Activated T-cell treated with anti-CD3 and anti-CD28 coated beads, Interleukin-2, amount 50 U/mL, for 1 hour (primary cell): ENCODE measurements around the gene PACS2.
"Not testable (repeated sequence)": the region's sequence is repeated elsewhere in the genome, so short reads cannot be mapped to it uniquely, and the experiment has no call there.

Experiments used
- DNase-seq: peaks from one replicate; pipeline ENCODE4 v3.0.0-alpha.2; 2020

Gene PACS2

GRCh38 chr14:105314287-105315200, at the start of gene PACS2:
PACS2 (plus strand) TSS chr14:105314748; CDS start chr14:105314919, 171 bp downstream.
- peak; percentile 83 for DNase-seq

DNA sequence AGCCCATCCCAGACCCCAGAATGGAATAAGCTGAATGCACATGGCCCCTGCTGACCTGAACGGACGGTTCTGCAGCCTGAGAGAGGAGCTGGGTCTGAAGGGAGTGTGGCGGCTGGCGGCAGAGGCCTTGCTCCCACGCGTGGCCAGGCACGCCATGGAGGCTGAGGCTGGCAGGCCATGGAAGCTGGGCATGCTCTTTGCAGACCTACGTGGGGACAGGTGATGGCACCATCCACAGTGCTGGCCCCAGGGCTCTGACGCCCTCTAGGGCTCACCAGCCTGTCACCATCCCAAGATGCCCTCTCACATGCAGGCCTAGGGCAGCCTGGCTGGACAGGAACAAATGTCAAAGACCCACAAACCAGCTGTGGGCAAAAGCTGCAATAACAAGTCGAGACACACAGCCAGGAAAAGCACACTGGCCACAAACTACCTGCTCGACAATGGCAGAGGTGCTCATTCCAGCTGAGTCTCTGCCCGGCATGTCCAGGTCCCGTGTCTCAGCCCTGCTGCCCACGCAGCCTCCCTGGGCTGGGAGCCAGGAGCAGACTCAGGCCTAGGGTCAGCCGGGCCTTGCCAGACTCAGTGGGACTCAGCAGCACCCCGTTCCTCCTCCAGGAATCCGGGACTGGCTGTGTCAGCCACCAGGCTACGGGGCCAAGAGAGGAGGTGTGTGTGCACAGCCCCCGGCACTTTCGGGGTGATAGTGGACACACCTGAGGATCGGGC, 46.6 kb upstream of the PACS2 start:
- no peak for DNase-seq

GRCh38 chr14:105268736-105269354, 45.7 kb upstream of the PACS2 start:
- no peak for DNase-seq

DNA sequence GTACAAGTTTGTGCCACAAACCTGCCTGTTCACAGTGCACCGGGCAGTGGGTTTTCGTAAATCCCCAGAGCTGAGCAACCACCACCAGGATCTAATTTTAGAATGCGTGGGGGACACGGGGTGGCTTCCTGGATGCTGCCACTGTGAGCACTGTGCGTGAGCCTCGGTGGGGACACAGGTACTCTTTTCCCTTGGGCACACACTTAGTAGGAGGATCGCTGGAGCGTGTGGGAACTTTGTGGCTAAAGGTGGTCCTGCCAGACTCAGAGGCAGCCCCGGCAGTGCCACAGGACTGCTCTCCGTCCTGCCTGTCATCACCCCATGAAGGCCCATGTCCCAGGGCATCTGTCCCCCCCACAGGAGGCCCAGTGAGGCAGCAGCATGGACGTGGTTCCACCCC, 45.1 kb upstream of the PACS2 start:
- DNase-seq, result no peak

DNA sequence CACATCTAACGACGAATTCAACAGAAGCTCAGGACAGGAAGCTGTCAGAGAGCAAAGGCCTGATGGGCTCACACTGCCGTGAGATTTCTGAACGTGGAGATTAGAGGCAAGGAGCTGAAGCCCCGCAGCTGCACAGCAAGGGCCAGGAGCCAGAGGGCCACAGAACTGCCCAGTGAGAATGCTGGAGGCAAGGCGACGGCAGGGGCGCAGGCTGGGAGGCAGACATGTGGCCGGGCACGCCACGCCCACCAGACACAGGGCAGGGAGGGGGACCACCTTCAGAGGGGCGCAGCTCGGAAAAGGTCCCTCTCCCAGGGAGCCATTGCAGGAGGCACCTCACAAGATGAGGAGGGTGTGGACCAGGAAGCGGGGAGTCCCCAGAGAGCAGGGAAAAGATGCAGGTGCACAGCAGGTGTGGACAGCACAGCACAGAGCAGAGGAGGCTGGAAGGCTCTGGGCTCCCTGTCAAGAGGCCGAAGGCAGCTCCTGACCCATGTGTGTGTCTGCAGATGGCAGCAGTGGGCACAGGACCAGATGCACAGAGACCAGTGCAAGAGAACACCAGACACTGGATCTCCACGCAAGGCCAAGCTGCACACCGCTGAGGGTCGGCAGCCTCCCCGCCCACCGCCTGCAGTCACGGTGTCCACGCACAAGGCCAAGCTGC, 43.2 kb upstream of the PACS2 start:
- no peak for DNase-seq

DNA sequence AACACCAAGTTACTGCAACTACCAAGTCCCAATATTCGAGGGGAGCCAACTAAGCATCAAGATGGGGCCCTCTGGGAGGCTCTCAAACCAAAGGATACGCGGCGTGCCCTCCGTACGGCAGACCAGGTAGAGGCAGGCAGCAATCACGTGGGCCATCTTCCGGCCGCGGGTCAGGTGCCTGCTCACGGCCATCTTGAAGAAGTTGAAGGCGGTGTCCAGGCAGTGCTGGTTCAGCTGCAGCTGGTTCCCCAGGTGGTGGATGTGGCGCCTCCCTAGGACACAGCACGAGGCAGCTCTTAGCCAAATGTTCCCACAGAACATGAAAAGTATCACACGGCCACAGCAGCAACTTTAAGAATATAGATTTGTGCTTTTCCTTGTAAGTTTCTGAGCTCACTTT, 41.9 kb upstream of the PACS2 start:
- no peak for DNase-seq

DNA sequence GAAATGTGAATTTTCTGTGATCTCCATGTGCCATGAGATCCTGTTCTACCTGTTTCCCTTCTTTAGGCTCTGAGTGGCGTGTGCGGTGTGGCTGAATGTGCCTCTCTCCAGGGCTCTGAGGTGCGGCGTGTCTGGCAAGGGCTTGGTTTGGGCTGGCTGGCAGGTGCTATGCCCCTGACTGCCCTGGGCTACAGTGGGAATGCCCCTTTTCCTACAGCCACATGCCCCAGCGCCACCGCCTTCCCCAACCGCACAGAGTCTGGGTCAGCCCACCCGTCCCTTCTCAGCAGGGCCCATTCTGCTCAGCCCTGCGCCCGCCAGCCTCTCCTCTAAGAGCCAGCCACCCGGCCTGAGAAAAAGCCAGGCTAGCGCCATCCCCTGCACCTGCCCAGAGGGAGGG, 41.5 kb upstream of the PACS2 start:
- no peak for DNase-seq

DNA sequence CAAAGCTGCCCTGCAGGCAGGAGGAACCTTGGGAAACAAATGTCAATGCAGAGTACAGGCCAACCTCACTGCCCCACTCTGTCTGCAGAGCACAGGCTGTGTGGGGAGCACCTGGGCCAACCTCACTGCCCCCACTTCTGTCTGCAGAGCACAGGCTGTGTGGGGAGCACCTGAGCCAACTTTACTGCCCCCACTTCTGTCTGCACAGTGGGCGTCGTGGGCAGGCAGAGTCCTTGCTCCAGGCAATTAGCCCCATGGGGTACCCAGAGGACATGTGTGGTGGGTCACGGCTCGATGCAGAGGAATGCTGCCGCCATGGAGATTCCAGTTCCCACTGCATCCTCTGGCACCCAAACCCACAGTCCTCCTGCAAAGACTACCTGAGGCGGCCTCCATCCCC, 39.9 kb upstream of the PACS2 start:
- DNase-seq, result no peak

- no peak for DNase-seq
These were observed 39.1 kb upstream of the PACS2 start for GRCh38 chr14:105275267-105275946.

GRCh38 chr14:105277448-105277847, 37.1 kb upstream of the PACS2 start:
- DNase-seq, result not testable (repeated sequence)

DNA sequence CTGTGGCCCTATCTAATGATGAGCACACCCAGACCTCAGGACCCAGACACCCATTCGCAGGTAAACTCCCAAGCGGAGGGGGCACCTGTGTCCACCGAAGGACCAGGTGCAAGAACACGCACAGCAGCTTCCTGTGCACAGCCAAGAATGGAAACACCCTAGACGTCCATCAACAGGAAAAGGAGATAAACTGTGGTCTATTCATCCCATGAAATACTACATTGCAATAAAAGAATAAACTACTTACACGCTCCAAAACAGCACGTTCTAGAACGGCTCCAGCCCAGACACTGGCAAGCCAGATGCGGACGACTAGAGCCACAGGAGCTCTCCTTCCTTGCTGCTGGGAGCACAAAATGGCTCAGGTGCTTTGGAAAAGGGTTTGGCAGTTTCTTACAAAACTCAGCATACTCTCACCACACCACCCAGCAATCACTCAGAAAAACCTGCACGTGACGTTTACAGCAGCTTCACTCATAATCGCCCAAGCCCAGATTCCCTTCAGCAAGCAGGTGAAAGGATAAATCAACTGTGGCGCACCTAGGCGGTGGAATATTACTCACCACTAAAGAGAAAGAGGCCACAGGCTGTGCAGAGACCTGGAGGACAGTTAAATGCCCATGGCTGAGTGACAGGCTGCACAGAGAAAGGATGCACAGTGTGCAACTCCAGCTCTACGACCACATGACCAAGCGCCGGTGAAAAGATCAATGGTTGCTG, 34.7 kb upstream of the PACS2 start:
- no peak for DNase-seq

DNA sequence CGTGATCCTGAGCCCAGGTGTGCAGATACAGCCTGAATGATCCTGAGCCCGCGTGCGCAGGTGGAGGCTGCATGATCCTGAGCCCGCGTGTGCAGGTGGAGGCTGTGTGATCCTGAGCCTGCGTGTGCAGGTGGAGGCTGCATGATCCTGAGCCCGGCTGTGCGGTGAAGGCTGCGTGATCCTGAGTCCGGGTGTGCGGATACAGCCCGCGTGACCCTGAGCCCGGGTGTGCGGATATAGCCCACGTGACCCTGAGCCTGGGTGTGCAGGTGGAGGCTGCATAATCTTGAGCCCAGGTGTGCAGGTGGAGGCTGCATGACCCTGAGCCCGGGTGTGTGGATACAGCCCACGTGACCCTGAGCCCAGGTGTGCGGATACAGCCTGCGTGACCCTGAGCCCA, 34.0 kb upstream of the PACS2 start:
- DNase-seq, result no peak

DNA sequence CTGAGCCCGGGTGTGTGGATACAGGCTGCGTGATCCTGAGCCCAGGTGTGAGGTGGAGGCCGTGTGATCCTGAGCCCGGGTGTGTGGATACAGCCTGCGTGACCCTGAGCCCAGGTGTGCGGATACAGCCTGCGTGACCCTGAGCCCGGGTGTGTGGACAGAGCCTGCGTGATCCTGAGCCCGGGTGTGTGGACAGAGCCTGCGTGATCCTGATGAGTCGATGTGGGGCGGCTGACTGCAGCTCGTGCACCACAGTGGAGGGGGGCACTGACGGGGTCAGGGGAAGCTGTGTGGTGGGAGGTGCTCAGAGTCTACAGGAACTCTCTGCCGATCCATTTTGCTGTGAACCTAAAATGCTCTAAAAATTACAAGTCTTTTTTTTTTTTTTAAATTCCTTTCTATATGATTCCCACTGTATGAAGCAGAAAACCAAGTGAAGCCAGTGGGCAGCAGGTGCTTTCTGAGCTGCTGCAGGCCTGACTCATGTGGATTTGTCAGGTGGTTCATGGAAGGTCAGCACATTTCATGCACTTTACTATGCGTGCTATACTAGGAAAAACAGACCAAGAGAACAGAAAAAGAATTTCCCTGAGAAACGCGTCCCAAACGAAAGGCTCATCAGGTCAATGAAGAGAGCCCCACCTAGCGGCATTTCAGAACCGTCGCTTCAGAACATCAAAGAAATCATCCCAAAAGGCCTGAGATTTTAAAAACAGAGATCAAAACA, 33.0 kb upstream of the PACS2 start:
- no peak for DNase-seq

- DNase-seq, result no peak
These were observed 32.3 kb upstream of the PACS2 start for GRCh38 chr14:105282098-105282725.

- no peak for DNase-seq
These were observed 31.5 kb upstream of the PACS2 start for GRCh38 chr14:105283028-105283427.

DNA sequence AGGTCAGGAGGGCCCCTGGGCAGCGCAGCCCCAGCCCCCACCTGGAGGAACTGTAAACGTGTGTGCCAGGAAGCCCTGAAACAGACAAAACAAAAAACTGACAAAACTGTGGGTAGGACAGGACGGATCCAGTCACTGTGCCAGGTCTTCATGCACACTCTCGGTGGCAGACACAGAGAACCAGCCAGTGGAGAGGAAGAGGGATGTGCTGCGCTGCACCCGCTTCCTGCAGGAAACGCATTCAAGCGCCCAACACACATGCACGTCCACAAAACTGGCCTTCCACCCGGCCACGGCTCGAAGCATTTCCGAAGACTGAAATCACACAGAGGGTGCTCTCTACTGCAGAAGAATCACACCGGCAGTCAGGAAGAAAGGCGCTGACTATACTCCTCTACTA, 30.6 kb upstream of the PACS2 start:
- DNase-seq, result no peak

- DNase-seq, result no peak
These were observed 29.4 kb upstream of the PACS2 start for GRCh38 chr14:105285174-105285573.

- no peak for DNase-seq
These were observed 27.8 kb upstream of the PACS2 start for GRCh38 chr14:105286759-105287144.

- DNase-seq, result no peak
These were observed 27.1 kb upstream of the PACS2 start for GRCh38 chr14:105287249-105288102.

- not testable (repeated sequence) for DNase-seq
These were observed 25.6 kb upstream of the PACS2 start for GRCh38 chr14:105288936-105289335.
